Nephron progenitor cell (in vitro differentiated cells): ENCODE measurements around the gene CLEC16A.

ENCODE experiments used
- DNase-seq: peaks from one replicate; pipeline ENCODE4 v3.0.0; 2021
- H3K27ac Mint-ChIP-seq: 2 replicates; pipeline ENCODE4 v1.8.0; 2021; ENCODE audit warnings: mild to moderate bottlenecking, moderate library complexity, mixed read lengths
- H3K27me3 Mint-ChIP-seq: 2 replicates; pipeline ENCODE4 v1.8.0; 2021; ENCODE audit warnings: mild to moderate bottlenecking, low read depth, mixed read lengths; ENCODE audit not compliant: poor library complexity
- H3K36me3 Mint-ChIP-seq: 2 replicates; pipeline ENCODE4 v1.8.0; 2021; ENCODE audit warnings: low read depth, mixed read lengths
- H3K4me1 Mint-ChIP-seq: 2 replicates; pipeline ENCODE4 v1.8.0; 2021; ENCODE audit warnings: mixed read lengths
- H3K4me3 Mint-ChIP-seq: 2 replicates; pipeline ENCODE4 v1.8.0; 2021; ENCODE audit warnings: mild to moderate bottlenecking, moderate library complexity, mixed read lengths
- H3K9me3 Mint-ChIP-seq: 2 replicates; pipeline ENCODE4 v1.8.0; 2021; ENCODE audit warnings: mild to moderate bottlenecking, moderate library complexity, mixed read lengths
- TF ChIP-seq, protein P1 (sequence below): fragments of 200-600 bp; sonication (generic); IDR thresholded peaks from 2 replicates; pipeline ENCODE4 v1.5.0; 2021; ENCODE audit warnings: antibody characterized with exemption

The CLEC16A gene

DNA sequence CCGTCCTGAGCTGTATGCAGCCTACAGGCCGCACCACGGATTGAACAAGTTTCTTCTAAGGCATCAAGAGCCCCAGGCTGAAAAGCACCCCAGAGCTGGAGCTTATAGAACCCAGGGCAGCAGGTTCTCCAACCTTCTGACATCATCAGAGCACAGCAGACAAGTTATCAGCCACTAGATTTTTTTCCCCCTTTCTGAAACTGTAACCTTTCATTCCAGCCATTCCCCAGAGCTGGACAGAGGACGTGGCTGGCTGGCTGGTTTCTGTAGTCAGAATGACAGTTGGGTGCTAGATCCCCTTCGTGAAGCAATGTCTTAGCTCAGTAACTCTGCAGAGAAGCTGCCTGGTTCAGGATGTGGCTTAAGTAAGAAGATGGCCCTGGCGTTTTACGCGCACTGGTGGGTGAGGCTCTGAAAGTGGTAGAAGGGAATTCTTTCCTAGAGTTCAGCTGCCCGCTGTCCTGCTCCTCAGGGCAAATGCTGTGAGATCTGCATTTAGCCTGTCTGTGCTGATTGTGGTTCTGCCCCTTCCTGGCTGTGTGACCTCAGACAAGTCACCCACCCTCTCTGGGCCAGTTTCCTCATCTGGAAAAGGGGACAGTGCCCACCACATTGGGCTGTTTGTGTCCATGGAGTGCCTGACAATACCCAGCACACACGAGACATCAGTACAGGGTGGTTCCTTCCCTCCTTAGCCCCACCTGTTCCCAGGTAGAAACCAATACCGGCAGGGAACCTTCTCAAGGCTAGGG, 11.2 kb upstream of the CLEC16A start:
- Mint-ChIP-seq H3K4me1 (peaks cover 26% of the 10 kb centered on the region), H3K4me3 (no peak overlapping the region), H3K27ac (no peak overlapping the region), H3K9me3 (no peaks in the 10 kb centered on the region), H3K27me3 (no peaks in the 10 kb centered on the region), H3K36me3 (peaks cover under 1% of the 10 kb centered on the region)
- TF ChIP-seq, protein P1, sequence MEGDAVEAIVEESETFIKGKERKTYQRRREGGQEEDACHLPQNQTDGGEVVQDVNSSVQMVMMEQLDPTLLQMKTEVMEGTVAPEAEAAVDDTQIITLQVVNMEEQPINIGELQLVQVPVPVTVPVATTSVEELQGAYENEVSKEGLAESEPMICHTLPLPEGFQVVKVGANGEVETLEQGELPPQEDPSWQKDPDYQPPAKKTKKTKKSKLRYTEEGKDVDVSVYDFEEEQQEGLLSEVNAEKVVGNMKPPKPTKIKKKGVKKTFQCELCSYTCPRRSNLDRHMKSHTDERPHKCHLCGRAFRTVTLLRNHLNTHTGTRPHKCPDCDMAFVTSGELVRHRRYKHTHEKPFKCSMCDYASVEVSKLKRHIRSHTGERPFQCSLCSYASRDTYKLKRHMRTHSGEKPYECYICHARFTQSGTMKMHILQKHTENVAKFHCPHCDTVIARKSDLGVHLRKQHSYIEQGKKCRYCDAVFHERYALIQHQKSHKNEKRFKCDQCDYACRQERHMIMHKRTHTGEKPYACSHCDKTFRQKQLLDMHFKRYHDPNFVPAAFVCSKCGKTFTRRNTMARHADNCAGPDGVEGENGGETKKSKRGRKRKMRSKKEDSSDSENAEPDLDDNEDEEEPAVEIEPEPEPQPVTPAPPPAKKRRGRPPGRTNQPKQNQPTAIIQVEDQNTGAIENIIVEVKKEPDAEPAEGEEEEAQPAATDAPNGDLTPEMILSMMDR: no peak
- DNase-seq: no peak

DNA sequence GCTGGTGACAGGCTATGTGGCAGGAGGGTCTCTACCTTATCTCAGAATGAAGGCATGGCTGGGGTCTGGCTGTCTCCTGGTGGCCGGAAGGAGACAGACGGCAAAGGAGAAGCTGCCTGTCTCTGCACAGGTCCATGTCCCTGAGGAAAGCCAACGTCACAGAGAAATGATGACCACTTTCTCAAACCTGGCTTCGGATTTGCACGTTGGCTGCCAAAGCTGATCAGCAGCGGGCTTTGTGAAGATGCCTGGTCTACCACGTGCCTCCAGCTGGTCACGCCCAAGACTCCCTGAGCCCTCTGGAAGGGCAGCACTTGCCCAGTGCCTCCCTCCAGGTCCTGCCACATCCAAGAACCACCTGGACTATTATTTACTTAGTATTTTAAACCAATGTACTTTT, 10.5 kb upstream of the CLEC16A start:
- DNase-seq: no peak
- TF ChIP-seq, protein P1: no peak
- no peak overlapping the region for H3K27ac Mint-ChIP-seq

DNA sequence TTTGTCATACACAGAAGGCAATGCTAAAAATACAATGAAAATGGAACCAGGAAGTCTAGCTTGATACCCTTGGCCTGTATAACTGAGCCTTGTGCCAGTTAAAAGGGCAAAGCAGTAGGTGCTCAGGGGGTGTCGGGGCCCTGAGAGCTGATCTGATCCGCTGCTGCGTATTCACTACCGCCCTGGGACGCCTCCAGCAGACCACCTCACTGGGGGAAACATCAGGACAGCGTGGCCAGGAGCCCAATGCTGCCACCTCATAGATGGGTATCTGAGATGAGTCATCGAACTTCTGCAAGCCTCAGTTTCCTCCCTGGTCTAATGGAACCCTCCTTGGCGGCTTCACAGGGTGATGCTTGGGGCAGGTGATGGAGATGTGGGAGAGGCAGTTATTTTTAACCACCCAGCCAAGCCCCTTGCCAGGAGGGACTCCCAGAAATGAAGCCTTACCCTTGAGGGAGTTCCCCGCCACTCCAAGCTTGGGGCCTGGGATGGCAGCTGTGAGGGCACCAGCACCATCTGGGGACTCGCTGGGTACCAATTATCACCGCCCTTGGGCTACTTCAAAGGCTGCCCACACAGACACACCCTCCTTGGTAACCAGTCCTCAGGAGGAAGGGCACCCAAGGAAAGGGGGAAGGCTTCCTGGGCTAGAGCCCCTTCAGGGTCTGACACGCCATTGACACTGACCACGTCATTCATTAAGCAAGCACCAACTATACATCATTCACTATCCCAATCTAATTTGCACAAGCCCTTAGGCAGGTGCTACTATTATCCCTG, 9.8 kb upstream of the CLEC16A start:
- Mint-ChIP-seq H3K9me3 (no peaks in the 10 kb centered on the region), H3K27me3 (no peaks in the 10 kb centered on the region), H3K4me3 (no peak overlapping the region), H3K36me3 (peaks cover 3% of the 10 kb centered on the region), H3K27ac (no peak overlapping the region), H3K4me1 (peaks cover 37% of the 10 kb centered on the region)
- DNase-seq: no peak
- TF ChIP-seq, protein P1: no peak

More for the DNA sequence above, 10.5 kb upstream of the CLEC16A start:
- Mint-ChIP-seq H3K4me1 (peaks cover 31% of the 10 kb centered on the region), H3K9me3 (no peaks in the 10 kb centered on the region), H3K27me3 (no peaks in the 10 kb centered on the region), H3K4me3 (no peak overlapping the region), H3K36me3 (no peaks in the 10 kb centered on the region)

DNA sequence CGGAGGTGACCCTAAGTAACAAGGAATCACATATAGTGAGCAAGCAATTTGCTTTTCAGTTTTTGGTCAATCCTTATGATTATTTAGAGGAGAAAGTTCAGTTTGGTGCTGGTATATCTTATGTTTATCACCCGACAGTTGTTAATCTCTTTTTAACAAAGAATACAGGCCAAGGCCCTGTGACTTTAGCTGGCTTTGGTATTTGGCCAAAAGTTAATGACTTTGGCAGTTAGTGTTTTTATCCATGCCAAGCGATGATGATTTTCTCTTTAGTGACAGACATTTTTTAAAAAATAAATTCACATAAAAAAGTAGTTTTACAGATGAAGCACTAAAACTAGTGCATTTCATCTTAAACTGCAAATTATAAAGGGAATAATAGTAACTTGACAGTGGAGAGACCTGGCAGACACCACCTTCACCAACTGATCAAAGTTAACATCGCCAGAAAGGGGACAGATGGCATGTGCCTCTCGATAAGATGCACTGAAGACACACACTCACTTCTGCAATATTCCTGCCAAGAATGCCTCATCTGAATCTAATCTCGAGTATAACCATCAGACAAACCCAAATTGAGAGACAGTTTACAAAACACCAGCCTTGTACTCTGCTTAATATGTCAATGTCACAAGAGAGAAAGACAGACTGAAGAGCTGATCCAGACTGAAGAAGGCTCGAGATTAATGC, 9.0 kb upstream of the CLEC16A start:
- Mint-ChIP-seq H3K36me3 (peaks cover 8% of the 10 kb centered on the region), H3K9me3 (no peaks in the 10 kb centered on the region), H3K27me3 (peaks cover under 1% of the 10 kb centered on the region), H3K4me3 (no peak overlapping the region), H3K4me1 (peaks cover 46% of the 10 kb centered on the region), H3K27ac (no peak overlapping the region)
- no peak for DNase-seq
- TF ChIP-seq, protein P1: no peak

DNA sequence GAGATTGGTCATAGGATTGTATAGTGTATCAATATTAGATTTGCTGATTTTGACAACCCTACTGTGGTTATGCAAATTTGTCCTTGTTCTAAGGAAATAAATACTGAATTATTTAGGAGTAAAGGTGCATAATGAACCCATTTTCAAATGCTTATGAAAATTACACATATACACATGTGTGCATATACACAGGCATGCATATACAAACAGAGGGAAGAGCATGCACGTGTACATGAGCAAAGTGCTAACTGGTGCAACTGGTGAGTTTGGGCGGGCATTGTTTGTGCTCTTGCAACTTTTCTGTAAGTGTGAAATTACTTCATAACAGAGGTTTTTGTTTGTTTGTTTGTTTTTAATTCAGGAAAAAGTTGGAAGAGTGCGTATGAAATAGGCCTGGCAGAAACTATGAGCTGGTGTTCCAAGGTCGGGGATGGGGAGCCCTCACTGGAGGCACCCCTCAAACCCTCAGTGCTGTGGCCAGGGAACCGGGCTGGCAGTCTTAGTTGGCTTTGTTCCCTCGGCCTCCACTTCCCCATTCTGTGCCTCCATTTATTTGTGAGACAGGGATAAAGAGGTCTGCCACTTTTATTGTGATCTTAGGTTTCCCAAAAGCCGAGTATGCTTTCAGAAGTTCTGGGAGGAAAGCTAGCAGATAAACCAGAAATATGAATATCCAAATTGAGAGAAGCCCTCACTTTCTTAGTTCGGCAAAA, 7.9 kb upstream of the CLEC16A start:
- Mint-ChIP-seq H3K36me3 (peaks cover 10% of the 10 kb centered on the region), H3K9me3 (no peaks in the 10 kb centered on the region), H3K4me1 (peaks cover 55% of the 10 kb centered on the region), H3K27ac (no peak overlapping the region), H3K27me3 (peaks cover 5% of the 10 kb centered on the region), H3K4me3 (no peak overlapping the region)
- DNase-seq: no peak
- TF ChIP-seq, protein P1: no peak
